ENCODE data around the gene EXT2.

Gene EXT2

GRCh38 chr11:44221456-44221855, 126.0 kb downstream of the EXT2 start:
- TF ChIP-seq CTCF (IDR thresholded peaks at IDR 0.05) = no peak

- TF ChIP-seq CTCF (IDR thresholded peaks at IDR 0.05) = no peak
Observed at GRCh38 chr11:44221992-44222391, 126.5 kb downstream of the EXT2 start.

GRCh38 chr11:44223238-44223637, 127.8 kb downstream of the EXT2 start:
- TF ChIP-seq CTCF (IDR thresholded peaks at IDR 0.05) = no peak

GRCh38 chr11:44224867-44225501, 129.5 kb downstream of the EXT2 start:
- TF ChIP-seq CTCF (IDR thresholded peaks at IDR 0.05) = no peak

- no peak for TF ChIP-seq CTCF (IDR thresholded peaks at IDR 0.05)
Observed at GRCh38 chr11:44226490-44226889, 131.0 kb downstream of the EXT2 start.

GRCh38 chr11:44226945-44227344, 131.5 kb downstream of the EXT2 start:
- no peak for TF ChIP-seq CTCF (IDR thresholded peaks at IDR 0.05)

- no peak for TF ChIP-seq CTCF (IDR thresholded peaks at IDR 0.05)
Observed at GRCh38 chr11:44228379-44228778, 132.9 kb downstream of the EXT2 start.

GRCh38 chr11:44229098-44229497, 133.6 kb downstream of the EXT2 start:
- no peak for TF ChIP-seq CTCF (IDR thresholded peaks at IDR 0.05)
